ENCODE data around the gene TSSK2. TPM values are rescaled to one million over a fixed set of nuclear protein-coding genes. Genes with fewer than 3 reads are reported as not detected.

The TSSK2 gene
- total RNA-seq = not detected

GRCh38 chr22:19130959-19131684 lies at the start of gene TSSK2:
TSS of gene TSSK2 (plus strand) at chr22:19131308. CDS start at chr22:19131400, 92 bp downstream.

DNA sequence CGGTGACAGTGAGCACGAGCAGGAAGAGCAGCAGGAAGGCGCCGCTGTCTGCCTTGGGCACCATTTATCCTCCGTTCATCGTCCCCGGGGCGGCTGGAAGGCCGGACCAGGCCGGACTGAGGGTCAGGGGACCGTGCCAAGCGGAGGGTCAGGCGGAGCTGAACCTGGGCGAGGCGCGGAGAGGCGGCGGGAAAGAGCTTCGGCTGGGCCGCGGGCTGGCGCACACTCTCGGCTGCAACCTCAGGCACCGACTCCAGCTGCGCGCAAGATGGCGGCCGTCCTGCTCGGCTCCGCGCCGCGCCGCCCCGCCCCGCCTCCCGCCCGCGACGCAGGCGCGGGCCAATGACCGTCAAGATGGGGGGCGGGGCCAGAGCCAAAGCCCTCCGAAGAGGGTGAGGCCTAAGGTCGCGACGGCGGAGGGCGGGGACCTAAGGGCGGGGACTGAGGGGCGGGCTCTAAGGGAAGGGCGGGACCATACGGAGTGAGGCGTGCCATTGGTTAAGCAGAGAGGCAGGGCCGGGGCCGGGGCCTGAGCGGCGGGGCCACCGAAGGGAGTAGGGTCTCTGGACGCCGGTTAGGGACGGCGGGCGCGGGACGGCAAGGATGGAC lies 8.9 kb upstream of the TSSK2 start, which contains the start of gene DGCR2:
Gene DGCR2, minus strand, starts transcription at position 270 of the 609 bp plus-strand sequence. Its CDS starts 206 bp downstream, at position 64.

GRCh38 chr22:19149991-19150390 lies 18.9 kb downstream of the TSSK2 start, which contains the start of gene GSC2:
TSS of gene GSC2 (minus strand) at chr22:19150292. CDS start at chr22:19150283, 9 bp downstream.

DNA sequence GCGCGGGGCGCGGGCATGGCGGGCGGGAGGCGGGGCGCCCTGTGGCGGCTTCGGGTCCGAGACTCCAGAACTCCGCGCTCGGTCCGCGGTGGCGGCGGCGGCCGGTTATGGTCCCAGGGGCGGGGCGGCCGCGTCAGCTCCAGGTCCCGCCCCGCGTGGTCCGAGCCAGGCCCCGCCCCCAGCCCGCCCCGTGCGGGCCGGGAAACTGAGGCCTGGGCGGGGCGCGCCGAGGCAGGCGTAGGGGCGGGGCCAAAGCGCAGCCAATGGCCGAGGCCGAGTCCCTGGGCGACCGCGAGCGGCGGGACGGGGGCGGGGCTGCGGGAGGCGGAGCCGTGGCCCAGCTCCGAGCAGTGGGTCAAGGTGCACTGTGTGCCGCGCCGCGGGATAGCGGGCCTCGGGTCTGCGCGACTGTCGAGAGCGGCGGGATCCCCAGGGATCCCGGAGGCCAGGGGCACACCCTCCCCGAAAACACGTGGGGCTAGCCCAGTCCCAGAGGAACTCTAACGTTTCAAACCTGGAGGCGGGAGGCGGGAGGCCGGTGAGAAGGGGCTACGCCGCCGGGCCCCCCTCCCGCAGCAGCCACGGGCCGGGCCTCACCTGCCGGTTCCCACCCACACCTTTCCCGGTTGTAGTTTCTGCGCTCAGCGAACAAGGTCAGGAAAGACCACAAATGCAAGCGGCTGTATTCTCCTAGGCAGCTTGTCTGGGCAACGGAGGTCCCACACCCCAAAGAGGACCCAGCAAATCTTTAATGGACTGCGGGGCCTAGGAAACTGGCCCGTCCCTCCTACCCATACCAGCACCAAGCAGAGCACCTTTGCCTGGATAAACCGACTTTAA lies 47.8 kb downstream of the TSSK2 start, which contains the start of gene SLC25A1:
Gene SLC25A1, minus strand, starts transcription at position 80 of the 840 bp plus-strand sequence. Its CDS starts 63 bp downstream, at position 17.

Other genes starting within 250 kb of the TSSK2 start
- 18.8 TPM for gene DGCR6, start 225.0 kb upstream of the TSSK2 start, total RNA-seq
- 2.8 TPM for gene PRODH, start 195.0 kb upstream of the TSSK2 start, total RNA-seq
- 78.6 TPM for gene DGCR2, start 8.9 kb upstream of the TSSK2 start, total RNA-seq
- gene ESS2, start 13.3 kb downstream of the TSSK2 start, total RNA-seq = 14.4 TPM
- not detected for gene GSC2, start 19.0 kb downstream of the TSSK2 start, total RNA-seq
- gene SLC25A1, start 47.4 kb downstream of the TSSK2 start, total RNA-seq = 32.2 TPM
- 18.2 TPM for gene CLTCL1, start 160.4 kb downstream of the TSSK2 start, total RNA-seq